Activated CD8-positive, alpha-beta T cell treated with anti-CD3 and anti-CD28 coated beads for 36 hours (primary cell): ENCODE measurements around the gene IGF2R. TPM values are rescaled to one million over a fixed set of nuclear protein-coding genes. Genes with fewer than 3 reads are reported as not detected.

Experiments used
- ATAC-seq: fragments of 200-7000 bp; cut with Tn5 transposase; one replicate; pipeline ENCODE4 v1.10.0; 2021; ENCODE audit warnings: mild to moderate bottlenecking, moderate library complexity
- CTCF ChIA-PET: fragments of 350-600 bp; sonication (Branson Sonifier 250); formaldehyde crosslinking; loops from one replicate; lab custom pipeline; 2021; ENCODE audit warnings: antibody characterized with exemption; lab: Charles Lee
- POLR2A ChIA-PET: fragments of 350-600 bp; sonication (Branson Sonifier 250); formaldehyde crosslinking; loops from one replicate; lab custom pipeline; 2021; ENCODE audit warnings: antibody characterized with exemption; lab: Charles Lee
- DNase-seq: peaks from one replicate; pipeline ENCODE4 v3.0.0-alpha.2; 2020
- H3K27ac Mint-ChIP-seq: one replicate; pipeline ENCODE4 v1.8.0; 2021; ENCODE audit warnings: mild to moderate bottlenecking, mixed read lengths
- H3K27me3 Mint-ChIP-seq: one replicate; pipeline ENCODE4 v1.8.0; 2021; ENCODE audit warnings: mixed read lengths
- H3K36me3 Mint-ChIP-seq: one replicate; pipeline ENCODE4 v1.8.0; 2021; ENCODE audit warnings: low read depth, mixed read lengths
- H3K4me1 Mint-ChIP-seq: one replicate; pipeline ENCODE4 v1.8.0; 2021; ENCODE audit warnings: low read depth, mixed read lengths
- H3K4me3 Mint-ChIP-seq: one replicate; pipeline ENCODE4 v1.8.0; 2021; ENCODE audit warnings: mild to moderate bottlenecking, moderate library complexity, mixed read lengths
- H3K9me3 Mint-ChIP-seq: one replicate; pipeline ENCODE4 v1.8.0; 2021; ENCODE audit warnings: mixed read lengths
- intact Hi-C: fragments of 100-400 bp; cut with micrococcal nuclease; formaldehyde crosslinking; loops from one replicate; pipeline ENCODE4 v1.10.0; 2022
- total RNA-seq, 2 experiments: library from RNA; stranded (reverse); gene quantifications; one replicate each; pipeline ENCODE4 v1.2.3, GENCODE V29; 2021
- TF ChIP-seq, protein P1 (sequence below): fragments of 200-600 bp; IDR thresholded peaks from one replicate; pipeline ENCODE4 v1.8.0; 2022; ENCODE audit warnings: antibody characterized with exemption, mild to moderate bottlenecking

Gene IGF2R
- total RNA-seq, 2 experiments from 2014 or later: 81.7 to 82.4 TPM

DNA sequence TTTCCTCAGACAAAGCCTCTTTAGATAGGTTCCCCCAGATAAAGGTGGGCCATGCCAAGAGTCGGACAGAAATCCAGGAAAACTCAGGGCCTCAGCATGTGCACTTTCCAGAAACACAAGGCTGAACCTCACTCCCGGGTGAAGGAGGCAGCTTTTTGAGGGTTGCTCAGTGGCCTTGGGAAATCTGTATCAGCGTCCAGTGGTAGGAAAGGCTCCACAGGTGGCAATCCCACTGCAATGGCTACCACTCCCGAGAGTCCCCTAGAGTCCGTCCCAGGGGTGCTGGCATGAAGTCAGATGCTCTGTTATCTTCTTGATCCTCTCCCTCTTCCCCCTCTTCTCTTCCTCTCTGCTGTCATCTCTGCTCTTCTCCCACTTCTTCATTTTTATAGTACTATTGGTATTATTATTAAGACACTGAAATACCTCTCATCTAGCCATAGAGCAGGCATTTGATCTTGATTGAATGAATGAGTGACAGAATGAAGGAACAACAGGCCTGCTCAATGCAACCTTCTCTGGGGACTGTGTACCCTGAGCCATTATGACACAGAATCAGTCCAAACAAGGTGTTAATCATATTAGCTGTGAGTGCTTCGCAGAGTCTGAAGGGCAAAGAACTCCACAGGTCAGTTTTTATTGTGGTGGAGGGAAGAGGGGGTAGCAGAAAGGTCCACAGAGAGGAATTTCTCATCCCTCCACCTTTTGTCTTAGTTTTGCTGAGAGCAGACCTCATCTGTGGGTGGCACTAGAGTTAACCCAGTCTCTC lies 166.1 kb downstream of the IGF2R start:
- no peak overlapping the region for H3K27ac Mint-ChIP-seq
- no peak for ATAC-seq
- DNase-seq: no peak
- peaks cover 10% of the 10 kb centered on the region for H3K4me1 Mint-ChIP-seq
- ChIA-PET POLR2A (no interaction called here), CTCF (no interaction called here)
- intact Hi-C loops: loop anchor here (5.0 kb wide), 1 partner anchor 397 kb away; no protein-coding TSS in a partner anchor
- TF ChIP-seq, protein P1, sequence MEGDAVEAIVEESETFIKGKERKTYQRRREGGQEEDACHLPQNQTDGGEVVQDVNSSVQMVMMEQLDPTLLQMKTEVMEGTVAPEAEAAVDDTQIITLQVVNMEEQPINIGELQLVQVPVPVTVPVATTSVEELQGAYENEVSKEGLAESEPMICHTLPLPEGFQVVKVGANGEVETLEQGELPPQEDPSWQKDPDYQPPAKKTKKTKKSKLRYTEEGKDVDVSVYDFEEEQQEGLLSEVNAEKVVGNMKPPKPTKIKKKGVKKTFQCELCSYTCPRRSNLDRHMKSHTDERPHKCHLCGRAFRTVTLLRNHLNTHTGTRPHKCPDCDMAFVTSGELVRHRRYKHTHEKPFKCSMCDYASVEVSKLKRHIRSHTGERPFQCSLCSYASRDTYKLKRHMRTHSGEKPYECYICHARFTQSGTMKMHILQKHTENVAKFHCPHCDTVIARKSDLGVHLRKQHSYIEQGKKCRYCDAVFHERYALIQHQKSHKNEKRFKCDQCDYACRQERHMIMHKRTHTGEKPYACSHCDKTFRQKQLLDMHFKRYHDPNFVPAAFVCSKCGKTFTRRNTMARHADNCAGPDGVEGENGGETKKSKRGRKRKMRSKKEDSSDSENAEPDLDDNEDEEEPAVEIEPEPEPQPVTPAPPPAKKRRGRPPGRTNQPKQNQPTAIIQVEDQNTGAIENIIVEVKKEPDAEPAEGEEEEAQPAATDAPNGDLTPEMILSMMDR: no peak
- no peaks in the 10 kb centered on the region for H3K36me3 Mint-ChIP-seq
- H3K9me3 Mint-ChIP-seq: no peaks in the 10 kb centered on the region
- no peak overlapping the region for H3K4me3 Mint-ChIP-seq
- H3K27me3 Mint-ChIP-seq: no peaks in the 10 kb centered on the region

DNA sequence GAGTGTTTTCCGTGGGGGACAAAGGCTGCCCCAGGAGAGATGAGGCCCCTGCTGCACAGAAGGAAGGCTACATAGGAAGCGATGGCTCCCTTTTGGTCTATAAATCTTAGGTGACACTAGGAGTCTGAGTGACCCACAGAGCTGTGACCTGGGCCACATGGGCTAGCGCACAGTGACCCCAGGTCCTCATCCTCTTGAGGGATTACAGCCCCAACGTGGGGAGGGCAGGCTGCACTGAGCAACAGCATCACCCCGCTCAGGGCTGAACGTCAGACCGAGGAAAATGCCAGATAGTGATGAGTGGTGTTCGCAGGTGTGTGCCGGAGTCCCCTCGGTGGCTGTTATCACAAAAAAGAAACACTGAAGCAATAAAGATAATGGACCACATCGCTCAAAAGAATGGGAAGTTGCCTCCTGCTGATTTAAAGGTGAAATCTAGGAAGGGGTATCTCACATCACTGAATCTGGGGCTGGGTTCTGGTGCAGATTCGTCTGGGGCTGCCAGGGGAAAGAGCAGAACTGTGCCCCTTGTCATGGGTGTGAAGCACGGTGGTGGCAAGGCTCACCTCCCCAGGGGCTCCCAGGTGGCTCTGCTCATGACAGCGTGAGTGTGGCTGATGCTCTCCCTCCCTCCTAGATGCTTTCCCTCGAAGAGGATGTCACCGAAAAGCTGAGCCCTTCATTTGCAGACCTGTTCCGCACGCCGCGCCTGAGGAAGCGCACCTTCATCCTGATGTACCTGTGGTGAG lies 167.2 kb downstream of the IGF2R start:
- no peak overlapping the region for H3K27ac Mint-ChIP-seq
- ATAC-seq: no peak
- intact Hi-C loops: loop anchor here (5.0 kb wide), 1 partner anchor 396 kb away; no protein-coding TSS in a partner anchor

DNA sequence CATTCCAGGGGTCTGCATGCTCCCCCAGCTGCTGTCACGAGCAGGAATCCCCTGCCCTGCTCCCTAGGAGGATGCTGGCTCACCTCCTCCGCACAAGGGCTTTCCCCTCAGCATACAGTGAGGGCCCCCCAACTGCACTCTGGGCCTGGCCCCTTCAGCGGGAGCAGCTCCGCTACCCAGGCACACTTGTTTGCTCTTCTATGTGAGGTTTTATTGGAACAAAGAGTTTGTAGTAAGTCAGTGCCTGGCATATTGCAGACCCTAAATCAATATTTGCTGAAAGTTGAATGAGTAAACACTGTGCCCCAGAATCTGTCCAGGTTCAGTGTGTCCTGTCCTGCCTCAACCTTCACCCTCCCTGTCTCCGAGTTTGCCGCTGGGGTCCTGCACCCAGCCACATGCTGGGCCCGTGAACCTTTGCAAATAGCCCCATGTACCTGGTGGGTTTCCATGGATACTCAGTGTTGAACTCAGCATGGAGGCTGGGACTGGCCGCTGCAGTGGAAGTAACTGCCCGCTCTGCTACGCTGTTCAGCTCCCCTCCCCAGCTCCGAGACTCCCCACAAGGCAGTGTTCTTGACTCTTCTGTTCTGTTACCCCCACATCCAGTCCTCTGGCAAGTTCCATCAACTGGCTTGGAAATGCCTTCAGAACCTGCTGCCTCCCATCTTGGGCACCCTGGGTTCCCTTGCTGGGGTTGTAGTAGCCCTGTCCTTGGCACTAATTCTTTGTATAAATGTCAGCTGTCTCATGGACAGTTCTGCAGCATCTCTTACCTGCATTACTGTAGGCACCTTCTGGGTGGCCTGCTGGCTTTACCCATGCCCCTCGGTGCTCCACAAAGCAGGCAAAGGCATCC lies 168.5 kb downstream of the IGF2R start:
- Mint-ChIP-seq H3K4me1 (peaks cover 10% of the 10 kb centered on the region), H3K27me3 (no peaks in the 10 kb centered on the region), H3K4me3 (no peak overlapping the region), H3K9me3 (no peaks in the 10 kb centered on the region), H3K27ac (no peak overlapping the region), H3K36me3 (no peaks in the 10 kb centered on the region)
- CTCF ChIA-PET: interaction anchor here (0.6 to 3.0 kb wide), 8 partner anchors 10 to 396 kb away, joined by 3 to 34 read pairs (median 4); no protein-coding TSS in a partner anchor
- POLR2A ChIA-PET: interaction anchor here (1.3 kb wide), 1 partner anchor 10 kb away, joined by 4 read pairs; no protein-coding TSS in a partner anchor
- TF ChIP-seq, protein P1: no peak
- intact Hi-C loops: loop anchor here (5.0 kb wide), 1 partner anchor 395 kb away; no protein-coding TSS in a partner anchor
- DNase-seq: no peak
- no peak for ATAC-seq

More for the DNA sequence above, 167.2 kb downstream of the IGF2R start:
- Mint-ChIP-seq H3K9me3 (no peaks in the 10 kb centered on the region), H3K4me3 (no peak overlapping the region), H3K36me3 (no peaks in the 10 kb centered on the region), H3K27me3 (no peaks in the 10 kb centered on the region), H3K4me1 (peaks cover 10% of the 10 kb centered on the region)
- TF ChIP-seq, protein P1: no peak
- POLR2A ChIA-PET: no interaction called here
- CTCF ChIA-PET: interaction anchor here (0.7 to 3.0 kb wide), 2 partner anchors 7 to 320 kb away, joined by 3 to 34 read pairs; no protein-coding TSS in a partner anchor
- no peak for DNase-seq

DNA sequence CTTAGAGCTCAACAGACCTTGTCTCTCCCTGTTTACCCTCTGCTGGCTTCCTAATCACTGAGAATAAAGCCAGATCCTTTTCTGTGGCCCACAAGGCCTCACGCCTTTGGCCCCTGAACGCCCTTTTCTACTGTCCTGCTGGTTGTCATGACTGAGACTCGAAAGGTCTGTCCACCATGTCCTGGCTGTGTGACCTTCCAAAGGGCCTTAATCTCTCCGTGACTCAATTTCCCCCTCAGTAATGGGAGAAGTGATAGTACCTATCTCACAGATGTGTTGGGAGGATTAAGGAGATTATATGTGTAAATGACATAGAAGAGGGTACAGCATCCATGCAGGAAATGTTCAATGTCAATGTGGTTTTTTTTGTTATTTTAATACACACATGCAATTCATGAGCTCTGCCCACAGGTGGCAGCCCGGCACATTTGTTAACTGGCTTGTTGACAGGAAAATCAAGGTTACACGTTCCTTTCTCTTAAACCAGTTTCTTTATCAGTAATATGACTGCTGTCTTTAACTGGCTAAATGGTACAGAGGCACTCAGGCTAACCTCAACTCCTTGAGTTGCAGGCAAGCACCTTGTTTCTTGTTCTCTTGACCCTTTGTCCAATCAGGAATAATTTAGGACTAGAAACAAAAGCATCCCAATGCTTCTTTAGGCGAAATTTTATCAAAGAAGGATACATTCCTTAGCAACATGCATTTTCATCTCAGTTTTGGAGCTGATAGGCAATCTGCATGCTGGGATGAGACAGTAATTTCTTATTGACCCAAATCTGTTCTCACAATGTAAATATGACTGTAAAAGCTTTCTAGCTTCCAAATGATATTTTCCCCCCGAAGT lies 169.3 kb downstream of the IGF2R start:
- intact Hi-C loops: loop anchor here (1.0 to 5.0 kb wide), 2 partner anchors 318 to 394 kb away; no protein-coding TSS in a partner anchor
- no peaks in the 10 kb centered on the region for H3K27me3 Mint-ChIP-seq
- TF ChIP-seq, protein P1: peak; percentile 83
- H3K36me3 Mint-ChIP-seq: no peaks in the 10 kb centered on the region
- peaks cover 10% of the 10 kb centered on the region for H3K4me1 Mint-ChIP-seq
- DNase-seq (peak; percentile 75), ATAC-seq (peak; percentile 81)
- H3K4me3 Mint-ChIP-seq: no peak overlapping the region
- no peak overlapping the region for H3K27ac Mint-ChIP-seq
- CTCF ChIA-PET: interaction anchor here (0.6 to 3.0 kb wide), 13 partner anchors 9 to 395 kb away, joined by 3 to 34 read pairs (median 4); partner anchors contain the start of gene MRPL18
- H3K9me3 Mint-ChIP-seq: no peaks in the 10 kb centered on the region
- POLR2A ChIA-PET: interaction anchor here (1.3 kb wide), 1 partner anchor 11 kb away, joined by 4 read pairs; no protein-coding TSS in a partner anchor
